Panc1 (cell line): ENCODE results near the gene ERO1A. TPM values are rescaled to one million over a fixed set of nuclear protein-coding genes. Genes with fewer than 3 reads are reported as not detected.

ENCODE experiments used
- ATAC-seq: fragments of 200-7000 bp; cut with Tn5 transposase; 2 replicates; pipeline ENCODE4 v1.9.1; 2020; ENCODE audit warnings: mild to moderate bottlenecking, moderate library complexity
- BruUV-seq: library from RNA; stranded (reverse); fragments of 400-500 nt; replicated peaks from 2 replicates; lab custom pipeline; 2021; lab: Mats Ljungman, UMichigan
- CTCF ChIA-PET: fragments of 300-600 bp; sonication (Branson Sonifier 250); formaldehyde crosslinking; loops from one replicate; lab custom pipeline; 2022; ENCODE audit warnings: antibody characterized with exemption; lab: Charles Lee
- POLR2A ChIA-PET: fragments of 300-600 bp; sonication (Branson Sonifier 250); formaldehyde crosslinking; loops from one replicate; lab custom pipeline; 2022; ENCODE audit warnings: antibody characterized with exemption; lab: Charles Lee
- DNase-seq: peaks from one replicate; pipeline ENCODE4 v3.0.0-alpha.2; 2010; ENCODE audit warnings: low read depth, low spot score
- H3K27ac ChIP-seq: 2 replicates; pipeline ENCODE4 v1.5.1; 2011; ENCODE audit warnings: mild to moderate bottlenecking, low read length, inconsistent platforms
- H3K27me3 ChIP-seq: fragments of 200-500 bp; sonication (Bioruptor generic); 2 replicates; pipeline ENCODE4 v1.6.0; 2014; ENCODE audit warnings: low read length, inconsistent platforms; ENCODE audit not compliant: control insufficient read depth, insufficient read depth
- H3K36me3 ChIP-seq: fragments of 200-500 bp; sonication (Bioruptor generic); 2 replicates; pipeline ENCODE4 v1.5.1; 2014; ENCODE audit warnings: inconsistent platforms, mild to moderate bottlenecking, low read length, moderate library complexity; ENCODE audit not compliant: control insufficient read depth, insufficient read depth
- H3K4me1 ChIP-seq: 2 replicates; pipeline ENCODE4 v1.5.1; 2011; ENCODE audit warnings: inconsistent platforms, mild to moderate bottlenecking, low read length, moderate library complexity; ENCODE audit not compliant: control insufficient read depth, insufficient read depth
- H3K4me3 ChIP-seq, 2 experiments: 2 replicates each; pipeline ENCODE4 v1.5.1; 2011 to 2012; ENCODE audit warnings: low read depth in 2 of 2, low read length in 2 of 2, mild to moderate bottlenecking in 2 of 2, inconsistent platforms in 1 of 2, moderate library complexity in 1 of 2
- H3K9me3 ChIP-seq: fragments of 200-500 bp; sonication (Bioruptor generic); 2 replicates; pipeline ENCODE4 v1.5.1; 2014; ENCODE audit warnings: low read depth, mild to moderate bottlenecking, inconsistent platforms, low read length, moderate library complexity; ENCODE audit not compliant: control insufficient read depth, insufficient read depth
- POLR2AphosphoS5 ChIP-seq: IDR thresholded peaks from 2 replicates; pipeline ENCODE4 v1.6.1; 2012; ENCODE audit warnings: mild to moderate bottlenecking, low read depth, low read length, moderate library complexity
- REST ChIP-seq, 2 experiments: IDR thresholded peaks; 2 replicates each; pipeline ENCODE4 v1.6.1; 2011 to 2012; ENCODE audit warnings: low read depth in 2 of 2, control low read depth in 1 of 2, low read length in 1 of 2, mild to moderate bottlenecking in 1 of 2, moderate library complexity in 1 of 2; ENCODE audit not compliant: insufficient read depth in 1 of 2
- SIN3A ChIP-seq: IDR thresholded peaks from 2 replicates; pipeline ENCODE4 v1.6.1; 2012; ENCODE audit warnings: low read depth, mild to moderate bottlenecking, low read length, moderate library complexity, borderline replicate concordance; ENCODE audit not compliant: insufficient read depth
- TCF7L2 ChIP-seq: IDR thresholded peaks from 2 replicates; pipeline ENCODE4 v1.6.1; 2011; ENCODE audit warnings: mild to moderate bottlenecking, low read depth, low read length, inconsistent platforms
- in situ Hi-C: cut with HindIII; loops from 2 replicates; pipeline ENCODE4 v1.10.0; 2016; ENCODE audit warnings: low sequenced_read_pairs, low pct_unique_long_range_greater_than_20kb
- intact Hi-C: fragments of 100-400 bp; cut with micrococcal nuclease; formaldehyde crosslinking; loops from one replicate; pipeline ENCODE4 v1.10.0; 2022; ENCODE audit not compliant: unreplicated experiment
- total RNA-seq: library from RNA; stranded (reverse); gene quantifications from one replicate; pipeline ENCODE4 v1.2.1, GENCODE V29; 2021; ENCODE audit not compliant: unreplicated experiment
- TF ChIP-seq, protein P1 (sequence below): fragments of 450-650 bp; IDR thresholded peaks from 2 replicates; pipeline ENCODE4 v1.5.1; 2017; ENCODE audit warnings: mild to moderate bottlenecking

Gene ERO1A
- total RNA-seq, 1 experiment from 2014 or later = 83.3 TPM

DNA sequence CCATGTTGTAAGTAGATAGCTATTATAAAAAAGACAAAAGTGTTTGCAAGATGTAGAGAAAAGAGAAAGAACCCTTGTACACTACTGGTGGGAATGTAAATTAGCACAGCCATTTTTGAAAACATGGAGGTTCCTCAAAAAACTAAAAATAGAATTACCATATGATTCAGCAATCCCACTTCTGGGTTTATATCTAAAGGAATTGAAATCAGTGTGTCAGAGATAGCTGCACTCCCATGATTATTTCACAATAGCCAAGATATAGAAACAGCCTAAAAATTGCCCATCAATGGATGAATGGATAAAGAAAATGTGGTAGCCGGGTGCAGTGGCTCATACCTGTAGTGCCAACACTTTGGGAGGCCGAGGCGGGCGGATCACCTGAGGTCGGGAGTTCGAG lies 20.8 kb upstream of the ERO1A start:
- Histone ChIP-seq H3K9me3 (no peaks in the 10 kb centered on the region), H3K4me3 (no peak overlapping the region), H3K27me3 (no peaks in the 10 kb centered on the region), H3K27ac (no peak overlapping the region), H3K36me3 (peaks cover 41% of the 10 kb centered on the region), H3K4me1 (no peaks in the 10 kb centered on the region)
- intact Hi-C loops = no loop called here
- ATAC-seq (no peak), DNase-seq (no peak)
- POLR2A ChIA-PET = interaction anchor here (0.6 kb wide), 1 partner anchor 274 kb away, joined by 5 read pairs; no protein-coding TSS in a partner anchor
- no TSS peak for BruUV-seq
- in situ Hi-C loops = no loop called here
- CTCF ChIA-PET = no interaction called here
- TF ChIP-seq, protein P1, sequence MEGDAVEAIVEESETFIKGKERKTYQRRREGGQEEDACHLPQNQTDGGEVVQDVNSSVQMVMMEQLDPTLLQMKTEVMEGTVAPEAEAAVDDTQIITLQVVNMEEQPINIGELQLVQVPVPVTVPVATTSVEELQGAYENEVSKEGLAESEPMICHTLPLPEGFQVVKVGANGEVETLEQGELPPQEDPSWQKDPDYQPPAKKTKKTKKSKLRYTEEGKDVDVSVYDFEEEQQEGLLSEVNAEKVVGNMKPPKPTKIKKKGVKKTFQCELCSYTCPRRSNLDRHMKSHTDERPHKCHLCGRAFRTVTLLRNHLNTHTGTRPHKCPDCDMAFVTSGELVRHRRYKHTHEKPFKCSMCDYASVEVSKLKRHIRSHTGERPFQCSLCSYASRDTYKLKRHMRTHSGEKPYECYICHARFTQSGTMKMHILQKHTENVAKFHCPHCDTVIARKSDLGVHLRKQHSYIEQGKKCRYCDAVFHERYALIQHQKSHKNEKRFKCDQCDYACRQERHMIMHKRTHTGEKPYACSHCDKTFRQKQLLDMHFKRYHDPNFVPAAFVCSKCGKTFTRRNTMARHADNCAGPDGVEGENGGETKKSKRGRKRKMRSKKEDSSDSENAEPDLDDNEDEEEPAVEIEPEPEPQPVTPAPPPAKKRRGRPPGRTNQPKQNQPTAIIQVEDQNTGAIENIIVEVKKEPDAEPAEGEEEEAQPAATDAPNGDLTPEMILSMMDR = no peak
- no peak for TF ChIP-seq POLR2AphosphoS5
- no peak for TF ChIP-seq SIN3A
- no peak for TF ChIP-seq REST (IDR thresholded peaks at IDR 0.05; ENCODE audit: insufficient read depth in 1 of 2, low read depth in 2 of 2, low read length in 1 of 2)
- TF ChIP-seq TCF7L2 = no peak

- H3K27ac ChIP-seq = no peak overlapping the region
- no peak overlapping the region for H3K4me3 ChIP-seq
- no peaks in the 10 kb centered on the region for H3K27me3 ChIP-seq
- no peak for ATAC-seq
- peaks cover 46% of the 10 kb centered on the region for H3K36me3 ChIP-seq
- intact Hi-C loops (no loop called here), in situ Hi-C loops (no loop called here)
- no peak for DNase-seq
- CTCF ChIA-PET = interaction anchor here (0.6 kb wide), 1 partner anchor 48 kb away, joined by 3 read pairs; no protein-coding TSS in a partner anchor
- H3K4me1 ChIP-seq = peaks cover under 1% of the 10 kb centered on the region; the same call in 1 of the 2 replicates
- no TSS peak for BruUV-seq
- TF ChIP-seq REST (IDR thresholded peaks at IDR 0.05; ENCODE audit: insufficient read depth in 1 of 2, low read depth in 2 of 2, low read length in 1 of 2) = no peak
- TF ChIP-seq, protein P1 = no peak
- no peak for TF ChIP-seq SIN3A
- no peak for TF ChIP-seq TCF7L2
- TF ChIP-seq POLR2AphosphoS5 = no peak
- POLR2A ChIA-PET = interaction anchor here (0.6 to 0.7 kb wide), 3 partner anchors 16 to 1654 kb away, joined by 3 to 8 read pairs (median 3); no protein-coding TSS in a partner anchor
- no peaks in the 10 kb centered on the region for H3K9me3 ChIP-seq
Measured at GRCh38 chr14:52711666-52712065, 16.3 kb upstream of the ERO1A start.
